Liver (tissue), 9 donors: ENCODE measurements around the gene EVC. TPM values are rescaled to one million over a fixed set of nuclear protein-coding genes. Genes with fewer than 3 reads are reported as not detected.

Experiments
- DNase-seq: peaks from one replicate; pipeline ENCODE4 v3.0.0-alpha.2; 2017; ENCODE audit warnings: low spot score
- H3K27ac ChIP-seq, 2 donors: one replicate each; pipeline ENCODE4 v1.7.0; 2013; ENCODE audit warnings: inconsistent platforms in 2 of 2, low read length in 2 of 2, control low read depth in 1 of 2, low read depth in 1 of 2, mild to moderate bottlenecking in 1 of 2
- H3K27me3 ChIP-seq, 4 donors: one replicate each; pipeline versions ENCODE4 v1.6.1 to v1.7.0; 2013; ENCODE audit warnings: low read length in 3 of 4, inconsistent platforms in 1 of 4, mild to moderate bottlenecking in 1 of 4, moderate library complexity in 1 of 4; ENCODE audit not compliant: control insufficient read depth in 4 of 4, insufficient read depth in 4 of 4
- H3K36me3 ChIP-seq, 4 donors: one replicate each; pipeline versions ENCODE4 v1.6.1 to v1.7.0; 2013; ENCODE audit warnings: low read length in 3 of 4, mild to moderate bottlenecking in 3 of 4, low read depth in 1 of 4, moderate library complexity in 1 of 4; ENCODE audit not compliant: control insufficient read depth in 4 of 4, insufficient read depth in 3 of 4
- H3K4me1 ChIP-seq, 4 donors: one replicate each; pipeline versions ENCODE4 v1.6.1 to v1.7.0; 2013; ENCODE audit warnings: low read length in 3 of 4, mild to moderate bottlenecking in 3 of 4, moderate library complexity in 1 of 4; ENCODE audit not compliant: control insufficient read depth in 4 of 4, insufficient read depth in 4 of 4
- H3K4me3 ChIP-seq, 3 donors: one replicate each; pipeline versions ENCODE4 v1.6.1 to v1.7.0; 2013; ENCODE audit warnings: low read length in 3 of 3, control low read depth in 1 of 3, low read depth in 1 of 3, mild to moderate bottlenecking in 1 of 3
- H3K9ac ChIP-seq, 2 donors: one replicate each; pipeline ENCODE4 v1.7.0; 2013; ENCODE audit warnings: low read length in 2 of 2, mild to moderate bottlenecking in 2 of 2, moderate library complexity in 2 of 2, control low read depth in 1 of 2, low read depth in 1 of 2
- H3K9me3 ChIP-seq, 4 donors: one replicate each; pipeline versions ENCODE4 v1.6.1 to v1.7.0; 2013; ENCODE audit warnings: low read length in 3 of 4; ENCODE audit not compliant: control insufficient read depth in 4 of 4
- EGR1 ChIP-seq, 2 donors: IDR thresholded peaks; 2 replicates each; pipeline ENCODE4 v1.6.1; 2016 to 2018; ENCODE audit warnings: antibody characterized with exemption in 2 of 2, low read depth in 2 of 2
- FOXA2 ChIP-seq: IDR thresholded peaks from 2 replicates; pipeline ENCODE4 v1.6.1; 2016; ENCODE audit warnings: antibody characterized with exemption
- HNF4A ChIP-seq, 2 donors: conservative IDR thresholded peaks; 2 replicates each; pipeline ENCODE4 v1.6.1; 2016; ENCODE audit warnings: antibody characterized with exemption in 2 of 2, mild to moderate bottlenecking in 2 of 2
- HNF4G ChIP-seq: IDR thresholded peaks from 2 replicates; pipeline ENCODE4 v1.6.1; 2016; ENCODE audit warnings: antibody characterized with exemption
- JUND ChIP-seq, 2 donors: IDR thresholded peaks; 2 replicates each; pipeline ENCODE4 v1.6.1; 2016; ENCODE audit warnings: antibody characterized with exemption in 2 of 2
- NR2F2 ChIP-seq: IDR thresholded peaks from 2 replicates; pipeline ENCODE4 v1.6.1; 2016; ENCODE audit warnings: antibody characterized with exemption
- REST ChIP-seq: IDR thresholded peaks from 2 replicates; pipeline ENCODE4 v1.6.1; 2016; ENCODE audit warnings: antibody characterized with exemption, mild to moderate bottlenecking
- RXRA ChIP-seq, 2 donors: IDR thresholded peaks; 2 replicates each; pipeline ENCODE4 v1.6.1; 2017 to 2018; ENCODE audit warnings: antibody characterized with exemption in 2 of 2, mild to moderate bottlenecking in 1 of 2
- SP1 ChIP-seq: IDR thresholded peaks from 2 replicates; pipeline ENCODE4 v1.6.1; 2018; ENCODE audit warnings: antibody characterized with exemption, mild to moderate bottlenecking
- YY1 ChIP-seq: IDR thresholded peaks from 2 replicates; pipeline ENCODE4 v1.6.1; 2016; ENCODE audit warnings: antibody characterized with exemption, mild to moderate bottlenecking
- WGBS: extraction: QIAGEN DNeasy Blood & Tissue Kit; methylation state at CpG from one replicate; pipeline ENCODE4 v1.1.7; 2013; 5-methylcytosine and 5-hydroxymethylcytosine counted together
- polyA plus RNA-seq, 2 donors: library from polyadenylated mRNA; stranded (reverse) in 1 of 2; unstranded in 1 of 2; fragments of 200-250 nt in 1 of 2; fragments of >200 nt in 1 of 2; fragmentation: Nextera tagmentation in 1 of 2; extraction: Ambion mirVana in 1 of 2; gene quantifications; one replicate each; pipeline versions ENCODE4 v1.2.1 to v1.2.3, GENCODE V29; 2013 to 2015
- total RNA-seq, 2 donors: library from RNA; depleted of rRNA; stranded (reverse); fragments of >200 nt; gene quantifications; one replicate each; pipeline ENCODE4 v1.2.3, GENCODE V29; 2014
- TF ChIP-seq, protein P1 (sequence below): IDR thresholded peaks from 2 replicates; pipeline ENCODE4 v1.6.1; 2016; ENCODE audit warnings: antibody characterized with exemption
- TF ChIP-seq, protein P2 (sequence below): IDR thresholded peaks from 2 replicates; pipeline ENCODE4 v1.6.1; 2016; ENCODE audit warnings: antibody characterized with exemption
- donor health status: healthy.
- donor health status: healthy.
- donor health status: healthy.
- donor health status: healthy.
- donor health status: healthy.

Gene EVC
- total and polyA plus RNA-seq, 4 donors: 0.76 to 10.9 (median 3.2) TPM

GRCh38 chr4:5839751-5840674, 129.0 kb downstream of the EVC start:
- no peak for DNase-seq
- Histone ChIP-seq H3K27ac (peak overlapping the region; percentile 18 to 28), H3K4me3 (no peak overlapping the region), H3K9me3 (no peaks in the 10 kb centered on the region), H3K27me3 (no peaks in the 10 kb centered on the region), H3K36me3 (no peaks in the 10 kb centered on the region), H3K4me1 (no peaks in the 10 kb centered on the region), H3K9ac (no peak overlapping the region)
- 77% methylated on average over 30 of the region's 30 CpGs for WGBS
- TF ChIP-seq REST (no peak), SP1 (peak; percentile 17)

DNA sequence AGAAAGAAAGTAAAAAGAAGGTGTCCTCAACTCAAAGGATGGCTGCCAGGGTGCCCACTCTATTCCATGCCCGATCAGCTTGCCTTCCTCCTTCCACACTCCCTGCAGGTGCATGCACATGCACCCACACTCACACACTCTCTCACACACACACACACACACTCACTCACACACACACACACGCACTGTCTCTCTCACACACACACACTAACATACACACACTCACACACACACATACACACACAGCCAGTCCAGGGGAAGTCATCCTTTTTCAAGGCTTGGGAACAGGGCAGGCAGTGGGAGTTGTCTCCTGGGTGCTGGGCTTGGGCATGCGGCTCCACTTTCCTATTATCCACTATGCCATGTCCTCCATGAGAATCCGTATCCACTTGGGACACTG, 131.5 kb downstream of the EVC start:
- no peak overlapping the region for H3K4me3 ChIP-seq
- DNase-seq: no peak
- 92% methylated on average over 4 of the region's 4 CpGs for WGBS
- TF ChIP-seq HNF4G: no peak
- TF ChIP-seq REST: no peak
- TF ChIP-seq EGR1 (IDR thresholded peaks at IDR 0.05; ENCODE audit: low read depth in 2 of 2): no peak
- no peak for TF ChIP-seq FOXA2
- no peaks in the 10 kb centered on the region for H3K9me3 ChIP-seq
- H3K27ac ChIP-seq: no peak overlapping the region
- no peak overlapping the region for H3K9ac ChIP-seq
- H3K27me3 ChIP-seq: no peaks in the 10 kb centered on the region
- no peaks in the 10 kb centered on the region for H3K4me1 ChIP-seq
- no peaks in the 10 kb centered on the region for H3K36me3 ChIP-seq

DNA sequence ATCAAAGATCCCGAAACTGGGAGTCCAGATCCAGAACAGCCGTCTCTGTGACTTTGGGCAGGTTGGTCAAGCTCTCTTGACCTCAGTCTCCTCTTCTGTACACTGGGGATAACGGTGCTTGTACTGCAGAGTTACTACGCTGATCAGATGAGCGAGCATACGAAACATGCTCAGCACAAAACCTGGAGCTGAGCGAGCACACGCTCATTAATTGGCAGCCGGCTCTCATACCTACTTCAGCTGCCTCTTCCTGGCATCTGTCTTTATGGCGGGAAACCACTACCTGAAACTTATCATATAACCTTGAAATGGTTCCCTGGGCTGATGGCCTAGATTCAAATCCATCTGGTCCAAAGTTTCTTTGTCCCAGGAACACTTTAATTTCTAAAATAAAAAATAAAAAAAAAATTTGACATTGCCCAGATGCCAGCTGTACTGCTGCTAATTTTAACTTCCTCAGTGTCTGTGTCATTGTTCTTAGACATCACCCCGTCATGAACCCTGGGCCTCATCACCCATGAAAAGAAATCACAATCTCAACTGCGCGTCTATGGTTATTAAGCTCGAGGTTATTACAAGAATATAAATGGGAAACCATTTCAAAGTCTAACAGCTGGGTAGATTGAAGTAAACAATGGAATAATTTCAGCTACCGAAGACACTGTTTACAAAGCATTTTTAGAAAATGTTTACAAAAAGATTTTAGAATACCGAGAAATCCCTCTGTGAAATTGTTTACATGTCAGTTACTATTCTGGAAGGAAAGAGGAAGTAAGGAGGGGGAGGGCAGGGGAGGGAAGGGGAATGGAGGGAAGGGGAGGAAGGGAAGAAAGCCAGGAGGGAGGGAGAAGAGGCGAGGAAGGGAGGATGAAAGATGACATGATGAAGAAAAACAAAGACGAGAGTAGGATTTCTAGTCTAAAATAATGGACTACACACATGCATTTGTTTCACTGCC, 132.9 kb downstream of the EVC start:
- H3K27me3 ChIP-seq: no peaks in the 10 kb centered on the region
- H3K36me3 ChIP-seq: no peaks in the 10 kb centered on the region
- no peaks in the 10 kb centered on the region for H3K9me3 ChIP-seq
- H3K27ac ChIP-seq: no peak overlapping the region
- H3K4me3 ChIP-seq: no peak overlapping the region
- H3K4me1 ChIP-seq: no peaks in the 10 kb centered on the region
- 75% methylated on average over 18 of the region's 18 CpGs for WGBS
- DNase-seq: no peak
- H3K9ac ChIP-seq: no peak overlapping the region
- TF ChIP-seq NR2F2 (no peak), JUND (IDR thresholded peaks at IDR 0.05) (no peak), EGR1 (IDR thresholded peaks at IDR 0.05; ENCODE audit: low read depth in 2 of 2) (no peak), REST (no peak), YY1 (no peak), RXRA (IDR thresholded peaks at IDR 0.05) (no peak), HNF4A (conservative IDR thresholded peaks at IDR 0.05) (no peak)
- TF ChIP-seq, protein P1, sequence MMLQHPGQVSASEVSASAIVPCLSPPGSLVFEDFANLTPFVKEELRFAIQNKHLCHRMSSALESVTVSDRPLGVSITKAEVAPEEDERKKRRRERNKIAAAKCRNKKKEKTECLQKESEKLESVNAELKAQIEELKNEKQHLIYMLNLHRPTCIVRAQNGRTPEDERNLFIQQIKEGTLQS: no peak
- TF ChIP-seq, protein P2, sequence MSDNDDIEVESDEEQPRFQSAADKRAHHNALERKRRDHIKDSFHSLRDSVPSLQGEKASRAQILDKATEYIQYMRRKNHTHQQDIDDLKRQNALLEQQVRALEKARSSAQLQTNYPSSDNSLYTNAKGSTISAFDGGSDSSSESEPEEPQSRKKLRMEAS: no peak
